GM19238 (cell line): Measurements from ENCODE around the gene LYL1.
A peak's percentile ranks its signal among the peaks of the same experiment; 100 is the strongest.

ENCODE experiments used
- DNase-seq: peaks from one replicate; pipeline ENCODE4 v3.0.0; 2011; ENCODE audit warnings: low spot score; ENCODE audit not compliant: insufficient read length

The LYL1 gene

GRCh38 chr19:13074378-13074777 lies 28.3 kb downstream of the LYL1 start:
- DNase-seq, result no peak

GRCh38 chr19:13073263-13073662 lies 29.4 kb downstream of the LYL1 start:
- DNase-seq, result no peak

GRCh38 chr19:13072188-13072908 lies 30.3 kb downstream of the LYL1 start:
- no peak for DNase-seq

- DNase-seq, result no peak
Observed at GRCh38 chr19:13071444-13072187, 31.0 kb downstream of the LYL1 start.

- DNase-seq, result no peak
Observed at GRCh38 chr19:13070425-13071140, 32.1 kb downstream of the LYL1 start.

GRCh38 chr19:13069415-13070359 lies 33.0 kb downstream of the LYL1 start:
- no peak for DNase-seq

- DNase-seq, result no peak
Observed at GRCh38 chr19:13068085-13068846, 34.4 kb downstream of the LYL1 start.

- DNase-seq, result no peak
Observed at GRCh38 chr19:13066933-13067807, 35.5 kb downstream of the LYL1 start.

GRCh38 chr19:13066226-13066625 lies 36.4 kb downstream of the LYL1 start:
- no peak for DNase-seq

GRCh38 chr19:13064092-13064489 lies 38.6 kb downstream of the LYL1 start:
- DNase-seq, result no peak

GRCh38 chr19:13063461-13064091 lies 39.1 kb downstream of the LYL1 start:
- DNase-seq, result no peak

GRCh38 chr19:13062317-13062716 lies 40.3 kb downstream of the LYL1 start:
- no peak for DNase-seq

- peak; percentile 88 for DNase-seq
Observed at GRCh38 chr19:13060964-13061927, 41.4 kb downstream of the LYL1 start.

- no peak for DNase-seq
Observed at GRCh38 chr19:13060233-13060963, 42.3 kb downstream of the LYL1 start.

GRCh38 chr19:13058951-13059660 lies 43.6 kb downstream of the LYL1 start:
- DNase-seq, result no peak

GRCh38 chr19:13057744-13058143 lies 44.9 kb downstream of the LYL1 start:
- no peak for DNase-seq
